HFFc6 (cell line): ENCODE measurements around the gene BATF3. TPM values are rescaled to one million over a fixed set of nuclear protein-coding genes. Genes with fewer than 3 reads are reported as not detected.

Source experiments
- DNase-seq: peaks from one replicate; pipeline ENCODE4 v3.0.0-alpha.2; 2018
- H3K27ac Mint-ChIP-seq: 2 replicates; pipeline ENCODE4 v1.8.0; 2020; ENCODE audit warnings: mild to moderate bottlenecking, mixed read lengths
- H3K27me3 Mint-ChIP-seq: 2 replicates; pipeline ENCODE4 v1.8.0; 2021; ENCODE audit warnings: mild to moderate bottlenecking, moderate library complexity, mixed read lengths; ENCODE audit not compliant: insufficient read depth
- H3K36me3 Mint-ChIP-seq: 2 replicates; pipeline ENCODE4 v1.8.0; 2021; ENCODE audit warnings: low read depth, mixed read lengths
- H3K4me1 Mint-ChIP-seq: 2 replicates; pipeline ENCODE4 v1.8.0; 2020; ENCODE audit warnings: low read depth, mixed read lengths
- H3K4me3 Mint-ChIP-seq: 2 replicates; pipeline ENCODE4 v1.8.0; 2020; ENCODE audit warnings: mild to moderate bottlenecking, moderate library complexity, mixed read lengths
- H3K9me3 Mint-ChIP-seq: 2 replicates; pipeline ENCODE4 v1.8.0; 2020; ENCODE audit warnings: mild to moderate bottlenecking, mixed read lengths
- long read RNA-seq: library from polyadenylated mRNA; unstranded; transcript quantifications from one replicate; pipeline ENCODE4 v2.0.0, GENCODE V29; 2019
- total RNA-seq, 6 experiments: library from RNA; stranded (reverse); fragmentation: NEBNext Ultra II Directional; extraction: Animal tissue kit (Norgen Biotek cat#: 25700); gene quantifications; 2 replicates in 1 of 6; 3 replicates in 5 of 6; pipeline ENCODE4 v1.2.3, GENCODE V29; 2021
- TF ChIP-seq, protein P1 (sequence below): fragments of 200-600 bp; sonication (generic); IDR thresholded peaks from 2 replicates; pipeline ENCODE4 v1.5.0; 2021; ENCODE audit warnings: antibody characterized with exemption, mild to moderate bottlenecking

BATF3 gene, protein sequence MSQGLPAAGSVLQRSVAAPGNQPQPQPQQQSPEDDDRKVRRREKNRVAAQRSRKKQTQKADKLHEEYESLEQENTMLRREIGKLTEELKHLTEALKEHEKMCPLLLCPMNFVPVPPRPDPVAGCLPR
- total RNA-seq = 1 to 10 TPM in 5 of 6 experiments, under 1 TPM in 1; 0.89 to 1.7 (median 1.4) TPM
- long read RNA-seq = 0 reads

DNA sequence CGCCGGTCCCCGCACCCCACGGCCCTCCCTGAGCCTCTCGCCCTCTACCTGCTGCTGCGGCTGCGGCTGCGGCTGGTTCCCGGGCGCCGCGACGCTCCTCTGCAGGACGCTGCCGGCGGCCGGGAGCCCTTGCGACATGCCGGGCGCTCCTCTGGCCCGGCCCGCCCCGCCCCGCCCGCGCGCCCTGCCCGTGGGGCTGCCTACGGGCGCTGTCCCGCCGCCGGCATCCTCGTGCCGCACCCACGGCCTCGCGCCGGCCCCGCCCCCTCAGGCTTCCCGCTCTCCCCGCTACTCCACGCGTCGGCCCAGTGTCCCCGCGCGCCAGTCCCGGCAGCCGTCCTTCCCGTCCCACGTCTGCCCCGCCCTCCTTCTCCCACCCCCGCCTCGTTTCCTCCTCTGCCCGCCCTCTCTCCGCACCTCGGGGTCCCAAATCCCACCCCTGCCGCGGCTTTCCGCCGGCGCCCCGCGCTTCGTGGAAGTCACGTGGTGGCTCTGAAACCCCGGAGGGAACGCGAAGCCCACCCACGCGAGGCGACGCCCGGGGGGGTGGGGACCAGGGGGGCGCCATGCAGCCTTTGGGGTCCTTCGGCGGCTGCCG, at the start of gene BATF3:
TSS of gene BATF3 (minus strand) at position 216 of the 598 bp plus-strand sequence. CDS start at position 138, 78 bp downstream.
- H3K27ac Mint-ChIP-seq = peak within 1 kb of the TSS; percentile 40
- no peaks in the 10 kb centered on the region for H3K9me3 Mint-ChIP-seq
- peaks cover 4% of the 10 kb centered on the region; the same call in 1 of the 2 replicates for H3K36me3 Mint-ChIP-seq
- TF ChIP-seq, protein P1, sequence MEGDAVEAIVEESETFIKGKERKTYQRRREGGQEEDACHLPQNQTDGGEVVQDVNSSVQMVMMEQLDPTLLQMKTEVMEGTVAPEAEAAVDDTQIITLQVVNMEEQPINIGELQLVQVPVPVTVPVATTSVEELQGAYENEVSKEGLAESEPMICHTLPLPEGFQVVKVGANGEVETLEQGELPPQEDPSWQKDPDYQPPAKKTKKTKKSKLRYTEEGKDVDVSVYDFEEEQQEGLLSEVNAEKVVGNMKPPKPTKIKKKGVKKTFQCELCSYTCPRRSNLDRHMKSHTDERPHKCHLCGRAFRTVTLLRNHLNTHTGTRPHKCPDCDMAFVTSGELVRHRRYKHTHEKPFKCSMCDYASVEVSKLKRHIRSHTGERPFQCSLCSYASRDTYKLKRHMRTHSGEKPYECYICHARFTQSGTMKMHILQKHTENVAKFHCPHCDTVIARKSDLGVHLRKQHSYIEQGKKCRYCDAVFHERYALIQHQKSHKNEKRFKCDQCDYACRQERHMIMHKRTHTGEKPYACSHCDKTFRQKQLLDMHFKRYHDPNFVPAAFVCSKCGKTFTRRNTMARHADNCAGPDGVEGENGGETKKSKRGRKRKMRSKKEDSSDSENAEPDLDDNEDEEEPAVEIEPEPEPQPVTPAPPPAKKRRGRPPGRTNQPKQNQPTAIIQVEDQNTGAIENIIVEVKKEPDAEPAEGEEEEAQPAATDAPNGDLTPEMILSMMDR = no peak
- H3K4me3 Mint-ChIP-seq = peak within 1 kb of the TSS; percentile 80
- no peak for DNase-seq
- peaks cover 22% of the 10 kb centered on the region for H3K4me1 Mint-ChIP-seq
- H3K27me3 Mint-ChIP-seq = peaks cover 25% of the 10 kb centered on the region

DNA sequence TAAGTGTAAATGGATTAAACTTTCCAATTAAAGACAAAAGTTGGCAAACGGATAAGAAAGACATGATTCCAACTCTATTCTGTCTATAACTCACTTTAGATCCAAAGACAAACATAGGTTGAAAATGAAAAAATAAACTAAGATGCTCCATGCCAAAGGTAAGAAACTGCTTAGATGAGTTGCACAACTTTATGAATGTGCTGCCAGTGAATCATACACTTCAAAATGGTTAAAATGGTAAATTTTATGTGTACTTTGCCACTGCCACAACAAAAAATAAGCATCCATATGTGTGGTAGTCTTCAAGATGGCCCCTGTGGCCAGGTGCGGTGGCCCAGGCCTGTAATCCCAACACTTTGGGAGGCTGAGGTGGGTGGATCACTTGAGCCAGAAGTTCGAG, 46.9 kb upstream of the BATF3 start:
- peaks cover 12% of the 10 kb centered on the region for H3K36me3 Mint-ChIP-seq
- no peak overlapping the region for H3K27ac Mint-ChIP-seq
- no peak for DNase-seq
- H3K27me3 Mint-ChIP-seq = no peaks in the 10 kb centered on the region
- TF ChIP-seq, protein P1 = no peak
- peaks cover 19% of the 10 kb centered on the region for H3K4me1 Mint-ChIP-seq
- H3K4me3 Mint-ChIP-seq = no peak overlapping the region
- no peaks in the 10 kb centered on the region for H3K9me3 Mint-ChIP-seq

DNA sequence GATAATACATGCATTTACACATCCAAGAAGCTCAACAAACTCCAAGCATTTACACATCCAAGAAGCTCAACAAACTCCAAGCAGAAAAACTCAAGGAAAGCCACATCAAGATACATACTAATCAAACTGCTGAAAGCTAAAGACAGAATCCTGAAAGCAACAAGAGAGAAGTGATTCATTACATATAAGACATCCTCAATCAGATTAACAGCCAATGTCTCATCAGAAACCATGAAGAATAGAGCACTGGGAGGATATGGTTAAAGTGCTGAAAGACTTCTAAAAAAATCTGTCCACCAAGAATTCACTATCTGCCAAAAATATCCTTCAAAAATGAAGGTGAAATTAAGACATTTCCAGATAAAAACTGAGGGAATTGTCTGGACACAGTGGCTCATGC, 45.7 kb upstream of the BATF3 start:
- Mint-ChIP-seq H3K9me3 (no peaks in the 10 kb centered on the region), H3K4me3 (no peak overlapping the region), H3K4me1 (peaks cover 17% of the 10 kb centered on the region), H3K36me3 (peaks cover 17% of the 10 kb centered on the region), H3K27me3 (no peaks in the 10 kb centered on the region), H3K27ac (no peak overlapping the region)
- TF ChIP-seq, protein P1 = no peak
- no peak for DNase-seq

DNA sequence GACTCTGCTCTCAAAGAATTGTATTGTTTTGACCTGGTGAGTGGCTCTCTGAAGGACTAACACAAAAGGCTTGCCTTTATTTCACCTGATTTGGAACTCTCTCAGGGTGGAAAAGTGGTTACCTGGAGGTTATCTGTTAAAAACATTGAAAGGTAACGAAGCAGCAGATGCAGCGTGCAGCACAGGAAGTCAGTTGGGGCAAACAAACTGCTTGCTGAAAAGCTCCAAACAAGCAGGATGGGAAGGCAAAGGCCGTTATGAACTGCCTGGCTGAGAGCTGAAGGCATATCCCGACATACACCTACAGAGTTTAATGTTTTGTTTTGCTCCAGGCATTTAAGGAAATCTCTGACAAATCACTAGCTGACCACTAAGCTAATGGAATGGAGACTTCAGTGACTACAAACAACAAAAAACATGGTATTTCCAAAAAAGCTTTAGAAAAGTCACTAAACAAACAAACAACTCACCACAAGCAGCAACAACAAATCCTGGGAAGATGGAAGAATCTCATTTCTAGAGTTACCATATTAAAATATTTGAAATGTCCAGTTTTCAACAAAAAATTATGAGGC, 44.3 kb upstream of the BATF3 start:
- no peak for DNase-seq

DNA sequence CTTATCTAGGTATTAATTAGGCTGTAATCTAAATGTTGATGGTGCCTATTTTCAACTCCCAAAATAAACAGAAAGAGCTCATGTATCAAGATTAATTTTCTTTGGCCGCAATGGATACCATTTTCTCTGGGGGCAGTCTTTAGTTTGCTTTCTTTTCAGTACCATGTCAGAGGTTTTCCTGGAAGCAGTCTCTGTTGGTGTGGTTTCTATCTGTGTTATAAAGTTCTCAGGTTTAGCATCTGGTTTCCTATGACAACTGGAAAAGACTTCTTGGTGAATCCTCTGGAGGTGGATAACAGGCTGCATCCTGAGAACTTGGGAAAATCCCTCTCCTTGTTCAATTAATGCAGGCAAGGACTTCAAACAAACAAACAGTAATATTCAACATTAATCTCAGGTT, 38.7 kb upstream of the BATF3 start:
- Mint-ChIP-seq H3K4me3 (no peak overlapping the region), H3K4me1 (no peaks in the 10 kb centered on the region), H3K27ac (no peak overlapping the region), H3K9me3 (no peaks in the 10 kb centered on the region), H3K36me3 (peaks cover 11% of the 10 kb centered on the region), H3K27me3 (no peaks in the 10 kb centered on the region)
- TF ChIP-seq, protein P1 = no peak
- DNase-seq = no peak

More for the DNA sequence above, 44.3 kb upstream of the BATF3 start:
- TF ChIP-seq, protein P1 = no peak
- Mint-ChIP-seq H3K27ac (no peak overlapping the region), H3K4me3 (no peak overlapping the region), H3K9me3 (no peaks in the 10 kb centered on the region), H3K36me3 (peaks cover 17% of the 10 kb centered on the region), H3K4me1 (peaks cover 9% of the 10 kb centered on the region), H3K27me3 (no peaks in the 10 kb centered on the region)
